ENCODE results near the gene AMD1. TPM values are rescaled to one million over a fixed set of nuclear protein-coding genes. Genes with fewer than 3 reads are reported as not detected.

Gene AMD1
- total and polyA plus RNA-seq, 10 of the 15 experiments (the other 5 are each of a cell fraction or from before 2014, with no cell fraction given) = 58.2 to 116 (median 79.3) TPM

DNA sequence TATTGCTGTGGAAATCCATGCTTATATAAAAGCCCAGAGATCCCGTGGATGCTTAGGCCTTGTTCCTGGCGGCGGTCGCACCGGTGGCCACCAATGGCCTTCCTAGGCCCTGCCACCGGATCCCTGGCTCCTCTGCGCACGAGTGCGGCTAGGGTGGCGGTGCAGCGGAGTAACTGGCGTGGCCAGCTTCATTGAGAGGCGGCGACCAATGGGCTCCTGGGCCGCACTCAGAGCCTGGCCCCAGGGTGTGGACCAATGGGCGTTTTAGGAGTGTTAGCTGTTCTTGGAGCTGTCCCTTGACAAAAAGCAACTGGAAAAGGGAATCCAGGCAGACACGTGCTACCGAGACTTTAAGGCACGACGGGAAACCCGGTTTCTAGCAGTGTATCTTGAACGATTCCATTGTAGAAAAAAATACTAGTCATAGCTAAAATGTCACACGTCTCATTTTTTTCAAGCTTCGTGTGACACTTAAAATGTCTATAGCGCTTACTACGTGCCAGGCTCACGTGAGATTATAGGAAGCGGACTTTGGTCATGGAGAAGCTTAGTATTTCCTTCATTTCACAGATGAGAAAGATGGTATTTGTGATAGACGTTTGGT, 1.7 kb downstream of the AMD1 start (continued):
- TF ChIP-seq CREB1 (IDR thresholded peaks at IDR 0.05; ENCODE audit: low read depth) (0 out of 2 replicates have a peak, but pooled peaks have one; percentile 18), DPF2 (IDR thresholded peaks at IDR 0.05) (no peak), GABPA (IDR thresholded peaks at IDR 0.05; ENCODE audit: low read depth) (no peak), ESRRA (IDR thresholded peaks at IDR 0.05; ENCODE audit: low read length) (no peak), ZNF384 (IDR thresholded peaks at IDR 0.05; ENCODE audit: borderline replicate concordance, low read depth, low read length) (peak; percentile 58), ATF7 (IDR thresholded peaks at IDR 0.05; ENCODE audit: low read depth) (no peak), RELA (IDR thresholded peaks at IDR 0.05; ENCODE audit: borderline replicate concordance, partially characterized antibody) (no peak), FOS (IDR thresholded peaks at IDR 0.05; ENCODE audit: borderline replicate concordance, extremely low read depth, insufficient read length) (no peak), CHD1 (IDR thresholded peaks at IDR 0.05; ENCODE audit: low read depth, low read length) (peak; percentile 62; the same call in 1 of the 2 replicates), POLR2AphosphoS2 (IDR thresholded peaks at IDR 0.05; ENCODE audit: low read depth, low read length) (peak; percentile 61; the same call in 1 of the 2 replicates), SREBF2 (IDR thresholded peaks at IDR 0.05; ENCODE audit: low read length) (no peak), NBN (IDR thresholded peaks at IDR 0.05) (0 out of 2 replicates have a peak, but pooled peaks have one; percentile 13), YBX1 (IDR thresholded peaks at IDR 0.05) (no peak), BHLHE40 (IDR thresholded peaks at IDR 0.05; ENCODE audit: borderline replicate concordance in 1 of 2, low read depth in 2 of 2, low read length in 1 of 2) (peak; percentile 89 to 91), STAT1 (conservative IDR thresholded peaks at IDR 0.05) (no peak), CBFB (IDR thresholded peaks at IDR 0.05; ENCODE audit: low read depth) (no peak), FOXK2 (IDR thresholded peaks at IDR 0.05) (no peak), POU2F2 (IDR thresholded peaks at IDR 0.05; ENCODE audit: borderline replicate concordance, low read depth, low read length) (peak; percentile 65; the same call in 2 of the 3 replicates)
- TF ChIP-seq, protein P1, sequence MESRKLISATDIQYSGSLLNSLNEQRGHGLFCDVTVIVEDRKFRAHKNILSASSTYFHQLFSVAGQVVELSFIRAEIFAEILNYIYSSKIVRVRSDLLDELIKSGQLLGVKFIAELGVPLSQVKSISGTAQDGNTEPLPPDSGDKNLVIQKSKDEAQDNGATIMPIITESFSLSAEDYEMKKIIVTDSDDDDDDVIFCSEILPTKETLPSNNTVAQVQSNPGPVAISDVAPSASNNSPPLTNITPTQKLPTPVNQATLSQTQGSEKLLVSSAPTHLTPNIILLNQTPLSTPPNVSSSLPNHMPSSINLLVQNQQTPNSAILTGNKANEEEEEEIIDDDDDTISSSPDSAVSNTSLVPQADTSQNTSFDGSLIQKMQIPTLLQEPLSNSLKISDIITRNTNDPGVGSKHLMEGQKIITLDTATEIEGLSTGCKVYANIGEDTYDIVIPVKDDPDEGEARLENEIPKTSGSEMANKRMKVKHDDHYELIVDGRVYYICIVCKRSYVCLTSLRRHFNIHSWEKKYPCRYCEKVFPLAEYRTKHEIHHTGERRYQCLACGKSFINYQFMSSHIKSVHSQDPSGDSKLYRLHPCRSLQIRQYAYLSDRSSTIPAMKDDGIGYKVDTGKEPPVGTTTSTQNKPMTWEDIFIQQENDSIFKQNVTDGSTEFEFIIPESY (IDR thresholded peaks at IDR 0.05) = no peak
- TF ChIP-seq, protein P2, sequence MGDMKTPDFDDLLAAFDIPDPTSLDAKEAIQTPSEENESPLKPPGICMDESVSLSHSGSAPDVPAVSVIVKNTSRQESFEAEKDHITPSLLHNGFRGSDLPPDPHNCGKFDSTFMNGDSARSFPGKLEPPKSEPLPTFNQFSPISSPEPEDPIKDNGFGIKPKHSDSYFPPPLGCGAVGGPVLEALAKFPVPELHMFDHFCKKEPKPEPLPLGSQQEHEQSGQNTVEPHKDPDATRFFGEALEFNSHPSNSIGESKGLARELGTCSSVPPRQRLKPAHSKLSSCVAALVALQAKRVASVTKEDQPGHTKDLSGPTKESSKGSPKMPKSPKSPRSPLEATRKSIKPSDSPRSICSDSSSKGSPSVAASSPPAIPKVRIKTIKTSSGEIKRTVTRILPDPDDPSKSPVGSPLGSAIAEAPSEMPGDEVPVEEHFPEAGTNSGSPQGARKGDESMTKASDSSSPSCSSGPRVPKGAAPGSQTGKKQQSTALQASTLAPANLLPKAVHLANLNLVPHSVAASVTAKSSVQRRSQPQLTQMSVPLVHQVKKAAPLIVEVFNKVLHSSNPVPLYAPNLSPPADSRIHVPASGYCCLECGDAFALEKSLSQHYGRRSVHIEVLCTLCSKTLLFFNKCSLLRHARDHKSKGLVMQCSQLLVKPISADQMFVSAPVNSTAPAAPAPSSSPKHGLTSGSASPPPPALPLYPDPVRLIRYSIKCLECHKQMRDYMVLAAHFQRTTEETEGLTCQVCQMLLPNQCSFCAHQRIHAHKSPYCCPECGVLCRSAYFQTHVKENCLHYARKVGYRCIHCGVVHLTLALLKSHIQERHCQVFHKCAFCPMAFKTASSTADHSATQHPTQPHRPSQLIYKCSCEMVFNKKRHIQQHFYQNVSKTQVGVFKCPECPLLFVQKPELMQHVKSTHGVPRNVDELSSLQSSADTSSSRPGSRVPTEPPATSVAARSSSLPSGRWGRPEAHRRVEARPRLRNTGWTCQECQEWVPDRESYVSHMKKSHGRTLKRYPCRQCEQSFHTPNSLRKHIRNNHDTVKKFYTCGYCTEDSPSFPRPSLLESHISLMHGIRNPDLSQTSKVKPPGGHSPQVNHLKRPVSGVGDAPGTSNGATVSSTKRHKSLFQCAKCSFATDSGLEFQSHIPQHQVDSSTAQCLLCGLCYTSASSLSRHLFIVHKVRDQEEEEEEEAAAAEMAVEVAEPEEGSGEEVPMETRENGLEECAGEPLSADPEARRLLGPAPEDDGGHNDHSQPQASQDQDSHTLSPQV (IDR thresholded peaks at IDR 0.05) = no peak
- TF ChIP-seq, protein P3, sequence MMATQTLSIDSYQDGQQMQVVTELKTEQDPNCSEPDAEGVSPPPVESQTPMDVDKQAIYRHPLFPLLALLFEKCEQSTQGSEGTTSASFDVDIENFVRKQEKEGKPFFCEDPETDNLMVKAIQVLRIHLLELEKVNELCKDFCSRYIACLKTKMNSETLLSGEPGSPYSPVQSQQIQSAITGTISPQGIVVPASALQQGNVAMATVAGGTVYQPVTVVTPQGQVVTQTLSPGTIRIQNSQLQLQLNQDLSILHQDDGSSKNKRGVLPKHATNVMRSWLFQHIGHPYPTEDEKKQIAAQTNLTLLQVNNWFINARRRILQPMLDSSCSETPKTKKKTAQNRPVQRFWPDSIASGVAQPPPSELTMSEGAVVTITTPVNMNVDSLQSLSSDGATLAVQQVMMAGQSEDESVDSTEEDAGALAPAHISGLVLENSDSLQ (IDR thresholded peaks at IDR 0.05) = peak; percentile 27; the same call in 1 of the 2 replicates
- TF ChIP-seq, protein P4, sequence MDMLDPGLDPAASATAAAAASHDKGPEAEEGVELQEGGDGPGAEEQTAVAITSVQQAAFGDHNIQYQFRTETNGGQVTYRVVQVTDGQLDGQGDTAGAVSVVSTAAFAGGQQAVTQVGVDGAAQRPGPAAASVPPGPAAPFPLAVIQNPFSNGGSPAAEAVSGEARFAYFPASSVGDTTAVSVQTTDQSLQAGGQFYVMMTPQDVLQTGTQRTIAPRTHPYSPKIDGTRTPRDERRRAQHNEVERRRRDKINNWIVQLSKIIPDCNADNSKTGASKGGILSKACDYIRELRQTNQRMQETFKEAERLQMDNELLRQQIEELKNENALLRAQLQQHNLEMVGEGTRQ (IDR thresholded peaks at IDR 0.05; ENCODE audit: borderline replicate concordance, low read depth, low read length) = no peak
- TF ChIP-seq, protein P5, sequence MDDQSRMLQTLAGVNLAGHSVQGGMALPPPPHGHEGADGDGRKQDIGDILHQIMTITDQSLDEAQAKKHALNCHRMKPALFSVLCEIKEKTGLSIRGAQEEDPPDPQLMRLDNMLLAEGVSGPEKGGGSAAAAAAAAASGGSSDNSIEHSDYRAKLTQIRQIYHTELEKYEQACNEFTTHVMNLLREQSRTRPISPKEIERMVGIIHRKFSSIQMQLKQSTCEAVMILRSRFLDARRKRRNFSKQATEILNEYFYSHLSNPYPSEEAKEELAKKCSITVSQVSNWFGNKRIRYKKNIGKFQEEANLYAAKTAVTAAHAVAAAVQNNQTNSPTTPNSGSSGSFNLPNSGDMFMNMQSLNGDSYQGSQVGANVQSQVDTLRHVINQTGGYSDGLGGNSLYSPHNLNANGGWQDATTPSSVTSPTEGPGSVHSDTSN (IDR thresholded peaks at IDR 0.05; ENCODE audit: insufficient replicate concordance, low read depth, low read length) = no peak

All from GM12878 (cell line).